Astrocyte of the spinal cord (primary cell): ENCODE measurements around the gene MED7.
A peak's percentile ranks its signal among the peaks of the same experiment; 100 is the strongest.

Experiments
- DNase-seq: peaks from one replicate; pipeline ENCODE4 v3.0.0; 2011; ENCODE audit warnings: low read depth, low spot score
- H3K4me3 ChIP-seq: 2 replicates; pipeline ENCODE4 v1.5.1; 2011; ENCODE audit warnings: low read depth, mild to moderate bottlenecking, low read length, moderate library complexity
- CTCF ChIP-seq: IDR thresholded peaks from 2 replicates; pipeline ENCODE4 v1.5.1; 2012; ENCODE audit warnings: low read depth, mild to moderate bottlenecking, low read length, inconsistent platforms
- in situ Hi-C: cut with HindIII; loops from 2 replicates; pipeline ENCODE4 v1.10.0; 2017; ENCODE audit warnings: low sequenced_read_pairs

Gene MED7

GRCh38 chr5:157109744-157110143 lies 32.9 kb downstream of the MED7 start:
- in situ Hi-C loops = no loop called here
- H3K4me3 ChIP-seq = no peak overlapping the region
- no peak for TF ChIP-seq CTCF
- DNase-seq = no peak

GRCh38 chr5:157108976-157109375 lies 33.7 kb downstream of the MED7 start, which contains the start of gene HAVCR2:
Gene HAVCR2, minus strand, starts transcription at chr5:157109044. Its CDS starts 61 bp downstream, at chr5:157108983.
- DNase-seq = no peak
- no peak for TF ChIP-seq CTCF
- H3K4me3 ChIP-seq = no peak within 1 kb of the TSS
- in situ Hi-C loops = no loop called here

- H3K4me3 ChIP-seq = no peak overlapping the region
- no peak for DNase-seq
- in situ Hi-C loops = no loop called here
- TF ChIP-seq CTCF = no peak
These were observed 35.2 kb downstream of the MED7 start for GRCh38 chr5:157107508-157107907.

- in situ Hi-C loops = no loop called here
- DNase-seq = no peak
- TF ChIP-seq CTCF = no peak
- H3K4me3 ChIP-seq = no peak overlapping the region
These were observed 35.8 kb downstream of the MED7 start for GRCh38 chr5:157106630-157107461.

- no peak overlapping the region for H3K4me3 ChIP-seq
- no peak for TF ChIP-seq CTCF
- DNase-seq = peak; percentile 3
- in situ Hi-C loops = no loop called here
These were observed 42.5 kb downstream of the MED7 start for GRCh38 chr5:157100140-157100679.

GRCh38 chr5:157088342-157088990 lies 54.2 kb downstream of the MED7 start:
- H3K4me3 ChIP-seq = no peak overlapping the region
- DNase-seq = no peak
- in situ Hi-C loops = no loop called here
- no peak for TF ChIP-seq CTCF
